SU-DHL-6 (cell line): ENCODE data around the gene DTNBP1.
"Not testable (repeated sequence)": the region's sequence is repeated elsewhere in the genome, so short reads cannot be mapped to it uniquely, and the experiment has no call there.

Source experiments
- H2AFZ ChIP-seq: fragments of 200-600 bp; sonication (generic); 2 replicates; pipeline ENCODE4 v1.6.1; 2014; ENCODE audit warnings: low read depth, mild to moderate bottlenecking, moderate library complexity, mixed read lengths, antibody characterized with exemption, low read length; ENCODE audit not compliant: severe bottlenecking
- H3F3A ChIP-seq: fragments of 200-600 bp; shearing (Covaris generic); 2 replicates; pipeline ENCODE4 v1.6.0; 2016; ENCODE audit warnings: antibody characterized with exemption, mild to moderate bottlenecking; ENCODE audit not compliant: insufficient read depth
- H3K27ac ChIP-seq: fragments of 200-600 bp; sonication (generic); 2 replicates; pipeline ENCODE4 v1.5.1; 2016; ENCODE audit warnings: low read depth, mild to moderate bottlenecking, low read length, moderate library complexity, mixed read lengths
- H3K27me3 ChIP-seq: fragments of 200-600 bp; sonication (generic), shearing (Covaris generic); 2 replicates; pipeline ENCODE4 v1.6.0; 2014; ENCODE audit warnings: mild to moderate bottlenecking, low read length
- H3K36me3 ChIP-seq: fragments of 200-600 bp; sonication (generic); 2 replicates; pipeline ENCODE4 v1.6.1; 2014; ENCODE audit warnings: mild to moderate bottlenecking, low read length, mixed read lengths
- H3K4me2 ChIP-seq: fragments of 300-600, 200-600 bp; shearing (Covaris generic), sonication (generic); 2 replicates; pipeline ENCODE4 v1.6.0; 2014; ENCODE audit warnings: low read length, low read depth, mild to moderate bottlenecking; ENCODE audit not compliant: poor library complexity, severe bottlenecking
- H3K4me3 ChIP-seq: fragments of 200-600 bp; sonication (generic); 2 replicates; pipeline ENCODE4 v1.5.1; 2014; ENCODE audit warnings: antibody characterized with exemption, low read length, mild to moderate bottlenecking, mixed read lengths; ENCODE audit not compliant: insufficient read depth, poor library complexity, severe bottlenecking
- H3K79me2 ChIP-seq: fragments of 200-600 bp; sonication (generic); 2 replicates; pipeline ENCODE4 v1.6.1; 2014; ENCODE audit warnings: mild to moderate bottlenecking, low read length, moderate library complexity; ENCODE audit not compliant: insufficient read depth
- H3K9ac ChIP-seq: fragments of 200-600 bp; sonication (generic); 2 replicates; pipeline ENCODE4 v1.7.0; 2014; ENCODE audit warnings: mild to moderate bottlenecking, low read length
- H3K9me2 ChIP-seq: fragments of 200-600 bp; sonication (generic); replicated peaks from 2 replicates; pipeline ENCODE4 v1.6.1; 2014; ENCODE audit warnings: low read length; ENCODE audit not compliant: insufficient read depth
- H3K9me3 ChIP-seq: fragments of 200-600 bp; sonication (generic); 2 replicates; pipeline ENCODE4 v1.6.1; 2014; ENCODE audit warnings: low read length, mixed read lengths; ENCODE audit not compliant: insufficient read depth
- H4K20me1 ChIP-seq: fragments of 200-600 bp; sonication (generic); 2 replicates; pipeline ENCODE4 v1.6.1; 2014; ENCODE audit warnings: low read depth, mild to moderate bottlenecking, antibody characterized with exemption, low read length, moderate library complexity, mixed read lengths
- EZH2phosphoT487 ChIP-seq: fragments of 200-600 bp; sonication (generic), shearing (Covaris generic); conservative IDR thresholded peaks from 2 replicates; pipeline ENCODE4 v1.6.1; 2018; ENCODE audit warnings: mild to moderate bottlenecking, antibody characterized with exemption, low read length, moderate library complexity, mixed read lengths
- TF ChIP-seq, protein P1 (sequence below): fragments of 200-600 bp; sonication (generic); IDR thresholded peaks from one replicate; pipeline ENCODE4 v1.5.1; 2017; ENCODE audit warnings: antibody characterized with exemption, mild to moderate bottlenecking, low read length, moderate library complexity; ENCODE audit not compliant: insufficient read depth, poor library complexity, severe bottlenecking

Gene DTNBP1

GRCh38 chr6:15547400-15547799 is 115.4 kb downstream of the DTNBP1 start:
- H3K9me2 ChIP-seq = no peaks in the 10 kb centered on the region
- no peak overlapping the region for H3K4me3 ChIP-seq
- H3K36me3 ChIP-seq = peaks cover 10% of the 10 kb centered on the region; the same call in 1 of the 2 replicates
- H3F3A ChIP-seq = no peaks in the 10 kb centered on the region
- peaks cover 89% of the 10 kb centered on the region for H3K79me2 ChIP-seq
- H3K4me2 ChIP-seq = no peak overlapping the region
- no peak for TF ChIP-seq EZH2phosphoT487
- TF ChIP-seq, protein P1, sequence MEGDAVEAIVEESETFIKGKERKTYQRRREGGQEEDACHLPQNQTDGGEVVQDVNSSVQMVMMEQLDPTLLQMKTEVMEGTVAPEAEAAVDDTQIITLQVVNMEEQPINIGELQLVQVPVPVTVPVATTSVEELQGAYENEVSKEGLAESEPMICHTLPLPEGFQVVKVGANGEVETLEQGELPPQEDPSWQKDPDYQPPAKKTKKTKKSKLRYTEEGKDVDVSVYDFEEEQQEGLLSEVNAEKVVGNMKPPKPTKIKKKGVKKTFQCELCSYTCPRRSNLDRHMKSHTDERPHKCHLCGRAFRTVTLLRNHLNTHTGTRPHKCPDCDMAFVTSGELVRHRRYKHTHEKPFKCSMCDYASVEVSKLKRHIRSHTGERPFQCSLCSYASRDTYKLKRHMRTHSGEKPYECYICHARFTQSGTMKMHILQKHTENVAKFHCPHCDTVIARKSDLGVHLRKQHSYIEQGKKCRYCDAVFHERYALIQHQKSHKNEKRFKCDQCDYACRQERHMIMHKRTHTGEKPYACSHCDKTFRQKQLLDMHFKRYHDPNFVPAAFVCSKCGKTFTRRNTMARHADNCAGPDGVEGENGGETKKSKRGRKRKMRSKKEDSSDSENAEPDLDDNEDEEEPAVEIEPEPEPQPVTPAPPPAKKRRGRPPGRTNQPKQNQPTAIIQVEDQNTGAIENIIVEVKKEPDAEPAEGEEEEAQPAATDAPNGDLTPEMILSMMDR = no peak
- no peaks in the 10 kb centered on the region for H3K27me3 ChIP-seq
- no peaks in the 10 kb centered on the region for H4K20me1 ChIP-seq
- H2AFZ ChIP-seq = no peak overlapping the region
- H3K9me3 ChIP-seq = no peaks in the 10 kb centered on the region
- H3K27ac ChIP-seq = no peak overlapping the region
- no peak overlapping the region for H3K9ac ChIP-seq

GRCh38 chr6:15546591-15546990 is 116.2 kb downstream of the DTNBP1 start:
- Histone ChIP-seq H3K9ac (no peak overlapping the region), H4K20me1 (0 out of 2 replicates have a peak, but pooled peaks cover 4% of the 10 kb centered on the region), H3K27me3 (no peaks in the 10 kb centered on the region), H3K36me3 (peaks cover 10% of the 10 kb centered on the region; the same call in 1 of the 2 replicates), H3K9me2 (no peaks in the 10 kb centered on the region), H3K79me2 (peaks cover 87% of the 10 kb centered on the region), H3K4me2 (no peak overlapping the region), H3F3A (no peaks in the 10 kb centered on the region), H2AFZ (no peak overlapping the region), H3K27ac (no peak overlapping the region), H3K4me3 (no peak overlapping the region), H3K9me3 (no peaks in the 10 kb centered on the region)
- TF ChIP-seq, protein P1 = no peak
- TF ChIP-seq EZH2phosphoT487 = no peak

DNA sequence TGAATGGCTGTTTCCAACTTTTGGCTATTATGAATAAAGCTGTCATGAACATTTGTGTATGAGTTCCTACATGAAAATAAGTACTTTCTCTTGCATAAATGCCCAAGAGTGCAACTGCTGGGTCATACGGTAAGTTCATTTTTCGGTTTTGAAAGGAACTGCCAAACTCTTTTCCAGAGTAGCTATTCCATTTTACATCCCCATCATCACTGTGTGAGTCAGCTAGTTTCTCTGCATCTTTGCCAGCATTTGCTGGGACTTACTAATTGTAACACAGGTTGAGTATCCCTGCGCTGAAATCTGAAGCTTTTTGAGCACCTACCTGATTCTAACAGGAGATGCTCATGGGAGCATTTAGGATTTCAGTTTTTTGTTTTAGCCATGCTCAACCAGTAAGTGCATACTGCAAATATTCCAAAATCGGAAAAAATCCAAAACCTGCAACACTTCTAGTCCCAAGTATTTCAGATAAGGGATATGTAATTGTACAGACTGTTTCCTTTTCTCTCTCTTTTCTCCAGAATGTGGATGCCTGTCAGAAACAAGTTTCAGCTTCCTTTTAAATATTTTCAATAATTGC is 118.4 kb downstream of the DTNBP1 start:
- H3K27ac ChIP-seq = no peak overlapping the region
- no peaks in the 10 kb centered on the region for H3K27me3 ChIP-seq
- no peak overlapping the region for H3K4me3 ChIP-seq
- no peak overlapping the region for H3K9ac ChIP-seq
- H2AFZ ChIP-seq = no peak overlapping the region
- H3K36me3 ChIP-seq = peaks cover 10% of the 10 kb centered on the region; the same call in 1 of the 2 replicates
- no peaks in the 10 kb centered on the region for H3K9me2 ChIP-seq
- H4K20me1 ChIP-seq = peaks cover 19% of the 10 kb centered on the region; the same call in 1 of the 2 replicates
- peaks cover 83% of the 10 kb centered on the region for H3K79me2 ChIP-seq
- TF ChIP-seq, protein P1 = no peak
- TF ChIP-seq EZH2phosphoT487 = no peak
- H3F3A ChIP-seq = no peaks in the 10 kb centered on the region
- H3K9me3 ChIP-seq = no peaks in the 10 kb centered on the region
- no peak overlapping the region for H3K4me2 ChIP-seq

- not testable (repeated sequence) for H3K9me3 ChIP-seq, H2AFZ ChIP-seq, H3K9ac ChIP-seq, H3F3A ChIP-seq, H3K27ac ChIP-seq, H3K4me2 ChIP-seq, H3K9me2 ChIP-seq, H3K4me3 ChIP-seq, H3K27me3 ChIP-seq
- peaks cover 85% of the 10 kb centered on the region for H3K79me2 ChIP-seq
- H4K20me1 ChIP-seq = peaks cover 19% of the 10 kb centered on the region; the same call in 1 of the 2 replicates
- peaks cover 10% of the 10 kb centered on the region; the same call in 1 of the 2 replicates for H3K36me3 ChIP-seq
Observed at GRCh38 chr6:15543332-15543917, 119.4 kb downstream of the DTNBP1 start.
